Kasumi-1 (cell line): ENCODE measurements around the gene CCM2L.

Experiments
- DNase-seq, 2 experiments: peaks; one replicate each; lab custom pipeline; 2025; lab: John Stamatoyannopoulos, UW

CCM2L gene

DNA sequence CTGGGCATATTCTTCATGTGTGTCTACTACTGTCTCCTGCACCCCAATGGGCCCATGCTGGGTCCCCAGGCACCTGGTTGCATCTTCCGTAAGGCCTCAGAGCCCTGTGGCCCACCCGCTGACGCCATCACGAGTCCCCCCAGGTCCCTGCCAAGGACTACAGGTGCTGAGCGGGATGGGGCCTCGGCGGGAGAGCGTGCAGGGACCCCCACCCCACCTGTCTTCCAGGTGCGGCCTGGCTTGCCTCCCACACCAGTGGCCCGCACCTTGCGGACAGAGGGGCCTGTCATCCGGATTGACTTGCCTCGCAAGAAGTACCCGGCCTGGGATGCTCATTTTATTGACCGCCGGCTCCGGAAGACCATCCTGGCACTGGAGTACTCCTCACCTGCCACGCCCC is 13.2 kb upstream of the CCM2L start:
- DNase-seq, result no peak

DNA sequence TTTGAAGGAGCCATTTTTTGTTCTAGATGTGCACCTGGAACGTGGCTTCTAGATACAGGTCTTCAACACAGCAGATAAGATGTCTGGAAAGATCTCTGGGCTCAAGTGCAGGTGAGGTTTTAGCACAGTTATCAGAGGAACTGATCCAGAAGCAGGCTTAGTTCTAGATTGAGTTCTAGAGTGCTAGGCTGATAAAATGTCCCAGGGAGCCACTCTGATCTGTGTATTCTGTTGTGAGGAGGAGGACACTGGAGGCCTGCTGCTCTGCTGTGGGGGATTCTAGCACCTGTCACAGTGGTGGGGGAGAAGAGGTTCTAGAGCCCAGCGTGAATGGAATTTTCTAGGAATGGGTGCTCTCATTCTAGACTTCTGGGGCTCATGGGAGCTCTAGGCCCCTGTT is 12.0 kb upstream of the CCM2L start:
- DNase-seq, result no peak

DNA sequence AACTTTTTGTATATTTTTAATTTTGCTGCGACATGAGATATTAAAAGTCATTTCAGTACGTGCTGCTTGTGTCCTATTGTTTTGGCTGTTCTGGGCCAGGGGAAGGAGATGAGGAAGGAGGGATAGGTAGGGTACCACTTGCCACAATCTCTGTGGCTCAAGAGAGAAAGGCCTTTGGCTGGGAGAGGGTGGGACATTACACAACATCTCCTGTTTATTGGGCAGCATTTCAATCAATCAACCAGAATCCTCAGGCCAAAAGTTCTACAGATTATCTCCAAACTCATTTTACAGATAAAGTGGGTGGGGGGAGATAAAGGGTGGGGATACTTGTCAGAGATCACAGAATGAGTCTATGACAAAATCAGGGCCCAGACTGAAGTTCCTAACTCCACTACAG is 6.9 kb upstream of the CCM2L start:
- no peak for DNase-seq

DNA sequence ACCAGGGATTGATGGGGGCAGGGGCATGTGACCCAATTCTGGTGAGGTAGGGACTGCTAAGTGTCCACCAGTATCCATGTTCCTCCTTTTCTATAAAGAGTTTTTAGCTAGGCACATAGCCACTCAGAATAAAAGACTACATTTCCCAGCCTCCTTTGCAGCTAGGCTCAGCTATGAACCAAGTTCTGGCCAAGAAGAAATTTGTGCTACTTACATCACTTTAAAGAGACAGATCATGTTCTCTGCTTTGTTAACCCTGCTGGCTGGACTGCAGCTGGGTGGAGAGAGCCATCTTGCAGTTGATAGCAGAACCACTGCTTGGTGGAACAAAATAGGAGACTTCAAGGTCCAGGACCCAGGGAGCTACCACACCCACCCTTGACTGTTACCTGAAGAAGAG is 5.3 kb upstream of the CCM2L start:
- DNase-seq, result peak; percentile 13 to 27

DNA sequence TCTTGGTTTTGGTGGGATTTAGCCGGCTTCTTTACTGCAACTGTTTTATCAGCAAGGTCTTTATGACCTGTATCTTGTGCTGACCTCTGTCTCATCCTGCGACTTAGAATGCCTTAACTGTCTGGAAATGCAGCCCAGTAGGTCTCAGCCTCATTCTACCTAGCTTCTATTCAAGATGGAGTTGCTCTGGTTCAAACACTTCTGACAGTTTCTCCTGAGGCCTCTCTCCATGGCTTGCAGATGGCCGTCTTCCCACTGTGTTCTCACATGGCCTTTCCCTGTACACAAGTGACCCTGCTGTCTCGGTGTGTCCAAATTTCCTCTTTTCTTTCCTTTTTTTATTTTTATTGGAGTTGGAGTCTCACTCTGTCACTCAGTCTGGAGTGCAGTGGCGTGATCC is 4.2 kb upstream of the CCM2L start:
- no peak for DNase-seq

DNA sequence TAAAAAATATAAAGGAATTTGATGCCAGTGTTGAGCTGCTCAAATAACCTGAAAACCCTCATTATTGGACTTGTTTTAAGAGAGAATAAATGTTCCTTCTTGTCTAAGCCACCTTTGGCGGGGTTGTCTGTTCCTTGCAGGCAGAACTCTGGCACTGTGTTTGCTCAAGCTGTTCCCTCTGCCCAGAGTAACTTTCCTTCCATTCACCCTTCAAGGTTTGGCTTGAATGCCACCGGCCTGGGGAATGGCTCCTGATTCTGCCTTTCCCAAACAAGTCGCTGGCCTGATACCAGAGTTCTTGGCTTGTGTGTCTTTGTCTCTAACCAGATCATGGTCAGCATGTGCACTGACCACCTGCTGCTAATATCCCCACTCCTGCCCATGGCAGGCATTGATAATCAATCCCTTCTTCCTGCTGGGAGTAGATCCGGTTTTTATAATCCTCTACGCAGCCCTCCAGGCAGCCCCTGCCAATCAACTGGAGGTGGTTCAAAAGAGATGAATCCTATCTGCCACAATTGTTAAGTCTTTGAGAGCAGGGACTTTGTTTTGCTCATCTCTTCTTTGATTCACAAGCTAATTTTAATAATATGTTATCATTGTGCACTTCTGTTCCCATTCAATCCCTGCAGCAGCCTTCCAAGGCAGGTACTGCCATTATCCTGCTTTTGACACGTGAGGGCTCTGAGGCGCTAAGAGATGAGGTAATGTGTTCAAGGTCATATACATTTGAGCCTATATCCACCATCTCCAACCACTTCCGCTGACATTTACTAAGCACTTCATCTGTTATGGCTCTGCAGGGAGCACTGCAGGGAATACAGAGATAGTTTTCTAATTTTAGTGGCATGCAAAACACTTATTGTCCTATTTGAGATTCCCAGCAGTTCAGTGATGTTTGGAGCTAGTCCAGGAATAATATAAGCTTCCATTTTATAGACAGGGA is 3.1 kb upstream of the CCM2L start:
- no peak for DNase-seq

DNA sequence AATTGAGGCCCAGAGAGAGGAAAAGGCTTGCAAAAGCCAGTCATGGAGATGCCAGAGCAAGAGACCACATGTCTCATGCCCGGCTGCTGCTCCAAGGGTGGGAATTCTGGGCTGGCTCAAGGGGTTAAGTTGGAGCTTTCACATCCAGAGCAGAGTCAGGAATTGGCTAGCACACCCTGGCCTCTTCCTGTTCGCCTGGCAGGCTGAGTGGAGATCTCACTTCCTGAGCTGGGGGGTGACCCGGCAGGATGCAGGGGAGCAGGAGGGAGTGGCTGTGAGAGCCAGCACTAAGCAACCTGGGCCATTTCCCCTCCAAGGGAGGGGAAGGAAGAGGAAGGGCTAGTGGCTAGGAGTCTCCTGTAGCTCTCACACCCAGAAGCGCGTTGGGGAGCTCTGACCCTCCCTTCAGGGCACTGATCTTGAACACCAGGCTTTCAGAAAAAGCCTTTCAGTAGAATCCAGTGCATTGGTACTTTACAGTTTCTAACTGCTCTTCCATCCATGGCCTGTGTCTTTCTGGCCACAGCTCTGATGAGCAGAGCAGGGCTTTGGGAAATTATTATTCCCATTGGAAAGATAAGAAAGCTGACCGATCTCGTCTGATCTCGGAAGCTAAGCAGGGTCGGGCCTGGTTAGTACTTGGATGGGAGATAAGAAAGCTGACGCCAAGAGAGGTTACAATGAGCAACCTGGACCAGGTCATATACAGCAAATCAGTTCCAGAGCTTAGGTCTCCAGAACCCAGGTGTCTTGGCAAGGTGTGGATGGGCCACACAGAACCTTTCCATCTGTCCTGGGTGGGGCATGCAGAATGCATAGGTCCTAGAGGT is 2.2 kb upstream of the CCM2L start:
- DNase-seq, result peak; percentile 29 to 45

DNA sequence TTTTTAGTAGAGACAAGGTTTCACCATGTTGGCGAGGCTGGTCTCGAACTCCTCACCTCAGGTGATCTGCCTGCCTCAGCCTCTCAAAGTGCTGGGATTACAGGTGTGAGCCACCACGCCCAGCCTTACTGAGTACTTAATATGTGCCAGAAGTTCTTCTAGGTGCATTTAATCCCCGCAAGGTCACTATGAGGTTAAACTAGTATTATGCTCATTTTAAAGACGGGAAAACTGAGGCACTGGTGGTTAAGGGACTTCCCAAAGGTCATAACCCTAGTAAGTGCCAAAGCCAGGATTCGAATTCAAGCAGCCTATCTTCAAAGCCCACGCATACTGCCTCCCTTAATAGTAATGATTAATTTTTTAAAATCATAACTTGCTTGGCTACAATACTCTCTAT is 674 bp upstream of the CCM2L start:
- no peak for DNase-seq

DNA sequence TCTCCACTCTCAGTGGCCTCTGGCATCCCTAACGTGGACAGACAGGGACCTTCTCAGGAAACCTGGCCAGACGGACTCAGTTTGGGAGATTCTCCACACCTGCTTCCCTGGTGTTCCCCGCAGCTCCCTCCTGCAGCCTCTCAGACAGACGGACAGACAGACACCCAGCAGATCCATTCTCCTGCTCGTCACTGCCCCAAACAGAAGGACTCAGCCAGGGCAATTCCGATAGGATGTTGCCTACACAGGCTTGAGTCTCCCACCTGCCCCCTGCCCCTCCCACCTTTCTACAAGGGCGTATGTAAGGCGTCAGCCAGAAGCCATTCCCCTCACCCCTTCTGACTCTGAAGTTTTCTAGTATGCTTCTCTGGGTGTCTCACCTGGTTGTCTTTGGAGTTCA is 428 bp downstream of the CCM2L start:
- no peak for DNase-seq

DNA sequence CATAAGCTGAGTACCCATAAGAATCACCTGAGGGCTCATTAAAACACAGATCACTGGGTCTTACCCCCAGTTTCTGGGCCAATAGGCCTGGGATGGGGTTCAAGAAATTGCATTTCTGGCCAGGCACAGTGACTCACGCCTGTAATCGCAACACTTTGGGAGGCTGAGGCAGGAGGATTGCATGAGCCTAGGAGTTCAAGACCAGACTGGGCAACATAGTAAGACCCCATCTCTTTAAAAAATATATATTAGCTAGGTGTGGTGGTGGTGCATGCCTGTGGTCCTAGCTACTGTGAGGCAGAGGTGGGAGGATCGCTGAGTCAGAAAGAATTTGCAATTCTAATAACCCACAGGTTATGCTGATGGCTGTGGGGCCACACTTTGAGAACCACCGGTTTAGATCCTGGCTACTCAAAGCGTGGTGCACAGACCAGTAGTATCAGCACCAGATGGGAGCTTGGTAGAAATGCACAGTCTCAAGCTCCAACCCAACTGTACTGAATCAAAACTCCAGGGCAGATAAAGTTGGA is 2.0 kb downstream of the CCM2L start:
- no peak for DNase-seq

DNA sequence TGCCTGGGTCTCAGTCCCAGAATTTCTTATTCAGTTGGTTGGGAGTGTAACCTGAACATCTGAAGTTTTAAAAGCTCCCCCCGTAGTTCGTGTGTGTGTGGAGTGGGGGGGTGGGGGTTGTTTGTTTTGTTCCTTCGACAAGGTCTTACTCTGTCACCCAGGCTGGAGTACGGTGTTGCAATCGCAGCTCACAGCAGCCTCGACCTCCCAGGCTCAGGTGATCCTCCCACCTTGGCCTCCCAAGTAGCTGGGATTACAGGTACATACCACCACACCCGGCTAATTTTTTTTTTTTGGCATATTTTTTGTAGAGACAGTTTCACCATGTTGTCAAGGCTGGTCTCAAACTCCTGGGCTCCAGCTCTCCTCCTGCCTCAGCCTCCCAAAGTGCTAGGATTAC is 3.1 kb downstream of the CCM2L start:
- no peak for DNase-seq

DNA sequence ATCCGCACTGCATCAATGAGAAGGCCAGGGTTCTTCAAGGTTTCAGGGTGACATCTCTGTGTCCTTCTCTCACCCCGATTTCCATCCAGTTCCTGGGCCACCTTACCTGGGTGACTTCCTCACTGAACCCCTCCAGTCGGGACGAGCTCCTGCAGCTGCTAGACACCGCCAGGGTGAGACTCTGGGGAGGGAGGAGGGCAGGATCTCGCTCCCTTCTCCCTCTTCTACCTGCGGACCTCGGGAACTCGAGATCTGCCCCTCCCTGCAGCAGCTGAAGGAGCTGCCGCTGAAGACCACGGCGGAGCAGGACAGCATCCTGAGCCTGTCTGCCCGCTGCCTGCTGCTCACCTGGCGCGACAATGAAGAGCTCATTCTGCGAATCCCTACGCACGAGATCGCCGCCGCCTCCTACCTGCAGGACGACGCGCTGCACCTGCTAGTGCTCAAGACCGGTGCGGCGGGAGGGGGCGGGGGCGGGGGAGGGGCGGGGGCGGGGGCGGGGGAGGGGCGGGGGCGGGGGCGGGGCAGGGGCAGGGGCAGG is 7.5 kb downstream of the CCM2L start:
- no peak for DNase-seq

DNA sequence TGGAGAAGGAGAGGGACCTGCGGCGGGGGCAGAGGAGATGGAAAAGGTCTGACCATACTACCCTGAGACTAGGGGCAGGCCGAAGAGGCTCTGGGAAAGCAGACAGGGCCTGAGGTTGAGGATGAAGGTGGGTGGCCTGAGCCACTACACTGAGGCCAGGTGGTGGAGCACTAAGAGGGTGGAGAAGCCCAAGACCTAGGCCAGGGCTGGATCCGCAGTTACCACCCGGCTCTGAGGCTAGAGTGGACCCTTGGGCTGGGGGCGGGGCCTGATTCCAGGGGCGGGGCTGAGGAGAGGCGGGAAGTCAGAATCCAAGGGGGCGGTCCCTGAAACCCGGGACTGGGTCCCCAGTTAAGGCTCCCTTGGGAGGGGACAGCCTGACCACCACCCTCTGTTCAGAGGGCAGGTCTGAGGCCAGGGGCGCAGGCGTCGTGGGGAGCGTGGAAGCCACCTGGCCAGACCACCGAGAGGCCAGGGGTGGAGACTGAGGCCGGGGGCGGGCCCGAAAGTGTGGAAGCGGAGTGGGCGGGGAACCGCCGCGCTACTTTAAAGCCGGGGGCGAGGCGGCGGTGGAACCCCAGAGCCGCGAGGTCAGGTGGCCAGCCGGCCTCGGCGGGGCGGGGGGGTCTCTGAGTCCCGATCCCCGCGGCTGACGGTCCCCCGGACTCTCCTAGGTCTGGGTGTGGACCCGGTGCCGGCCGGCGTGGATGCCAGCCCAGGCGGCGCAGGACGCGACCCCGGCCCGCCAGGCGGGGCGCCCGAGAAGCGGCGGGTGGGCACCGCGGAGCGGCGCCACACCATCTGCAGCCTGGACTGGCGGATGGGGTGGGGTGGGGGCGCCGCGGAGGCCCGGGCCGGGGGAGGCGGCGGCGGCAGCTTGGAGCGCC is 8.3 kb downstream of the CCM2L start:
- DNase-seq, result peak in 1 of 2 experiments; percentile 17

DNA sequence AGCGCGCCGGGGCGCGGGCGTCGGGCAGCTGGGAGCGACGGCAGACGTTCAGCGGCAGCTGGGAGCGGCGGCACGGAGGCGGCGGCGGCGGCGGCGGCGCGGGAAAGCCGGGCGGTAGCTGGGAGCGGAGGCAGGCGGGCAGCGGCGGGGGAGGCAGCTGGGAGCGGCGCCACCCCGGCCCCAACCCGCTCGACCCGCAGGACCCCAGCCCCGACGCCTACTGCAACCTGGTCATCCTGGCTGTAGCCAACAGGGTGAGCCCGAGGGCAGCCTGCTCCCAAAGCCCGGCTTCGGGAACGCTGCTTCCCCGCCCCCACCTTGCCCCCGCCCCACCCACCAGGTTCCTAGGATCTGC is 8.9 kb downstream of the CCM2L start:
- no peak for DNase-seq

DNA sequence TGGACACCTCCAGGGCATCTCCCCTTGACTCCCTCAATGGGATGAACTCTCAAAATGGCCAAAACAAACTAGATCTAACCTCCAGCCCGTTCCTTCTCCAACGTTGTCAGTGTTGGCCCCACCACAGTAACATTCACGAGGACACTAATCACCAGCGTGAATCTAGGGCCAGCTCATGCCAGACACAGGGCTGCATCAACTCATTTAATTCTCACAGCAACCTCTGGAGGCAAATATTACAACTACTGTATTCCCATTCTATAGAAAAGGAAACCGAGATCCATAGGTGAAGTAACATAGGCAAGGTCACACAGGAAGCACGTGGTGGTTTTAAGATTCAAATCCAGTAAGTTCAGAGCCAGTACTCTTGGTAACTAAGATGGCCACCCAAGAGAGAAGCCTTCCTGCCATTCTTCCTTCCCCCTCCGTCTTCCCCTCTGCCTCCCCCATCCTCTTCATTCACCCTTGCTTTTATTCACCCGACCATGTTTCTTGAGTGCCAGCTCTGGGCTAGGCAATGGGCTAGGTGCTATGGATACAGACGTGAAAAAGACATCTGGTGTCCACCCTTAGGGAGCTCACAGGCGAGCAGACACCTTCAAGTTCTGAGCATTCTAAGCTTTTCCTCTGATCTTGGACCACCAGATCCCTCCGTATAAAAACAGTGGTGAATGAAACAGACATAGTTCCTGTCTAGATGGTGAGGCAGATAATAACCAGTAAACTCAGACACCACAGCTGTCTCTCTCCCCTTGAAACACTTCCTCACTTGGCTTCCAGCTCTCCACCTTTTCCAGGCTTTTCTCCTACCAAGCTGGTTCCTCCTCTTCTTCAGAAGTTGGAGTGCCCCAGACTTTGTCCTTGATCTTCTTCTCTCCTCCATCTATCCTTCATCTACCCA is 9.6 kb downstream of the CCM2L start:
- no peak for DNase-seq

DNA sequence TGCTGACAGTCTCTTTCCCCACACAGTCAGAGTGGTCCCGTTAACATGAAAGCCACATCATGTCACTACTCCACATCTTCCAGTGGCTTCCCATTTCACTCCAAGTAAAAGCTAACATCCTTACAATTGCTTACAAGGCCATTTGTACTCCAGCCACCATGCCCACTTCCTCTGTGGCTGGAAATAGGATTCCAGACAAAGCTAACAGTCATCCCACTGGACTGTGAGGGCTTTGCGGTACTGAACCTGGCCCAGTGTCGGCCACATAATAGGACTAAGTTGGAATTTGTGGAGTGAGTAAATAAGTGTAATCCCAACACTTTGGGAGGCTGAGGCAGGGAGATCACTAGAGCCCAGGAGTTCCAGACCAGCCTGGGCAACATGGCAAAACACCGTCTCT is 10.9 kb downstream of the CCM2L start:
- DNase-seq, result no peak

DNA sequence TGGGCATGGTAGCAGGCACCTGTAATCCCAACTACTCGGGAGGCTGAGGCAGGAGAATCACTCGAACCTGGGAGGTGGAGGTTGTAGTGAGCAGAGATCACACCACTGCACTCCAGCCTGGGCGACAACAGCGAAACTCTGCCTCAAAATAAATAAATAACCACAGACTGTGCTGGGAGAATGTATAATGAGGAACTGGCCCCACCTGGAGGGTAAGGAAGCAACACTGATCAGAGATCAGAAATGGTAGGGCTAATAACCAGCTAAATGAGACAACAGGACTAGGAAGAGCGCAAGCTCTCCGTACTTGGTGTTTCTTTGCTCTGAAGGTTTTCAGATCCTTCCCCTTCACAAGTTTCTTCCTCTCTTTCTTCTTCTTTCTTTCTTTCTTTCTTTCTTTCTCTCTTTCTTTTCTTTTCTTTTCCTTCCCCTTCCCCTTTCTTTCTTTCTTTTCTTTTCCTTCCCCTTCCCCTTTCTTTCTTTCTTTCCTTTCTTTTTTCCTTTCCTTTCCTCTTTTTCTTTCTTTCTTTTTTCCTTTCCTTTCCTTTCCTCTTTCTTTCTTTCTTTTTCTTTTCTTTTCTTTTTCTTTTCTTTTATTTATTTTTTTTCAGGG is 14.6 kb downstream of the CCM2L start:
- DNase-seq, result no peak

DNA sequence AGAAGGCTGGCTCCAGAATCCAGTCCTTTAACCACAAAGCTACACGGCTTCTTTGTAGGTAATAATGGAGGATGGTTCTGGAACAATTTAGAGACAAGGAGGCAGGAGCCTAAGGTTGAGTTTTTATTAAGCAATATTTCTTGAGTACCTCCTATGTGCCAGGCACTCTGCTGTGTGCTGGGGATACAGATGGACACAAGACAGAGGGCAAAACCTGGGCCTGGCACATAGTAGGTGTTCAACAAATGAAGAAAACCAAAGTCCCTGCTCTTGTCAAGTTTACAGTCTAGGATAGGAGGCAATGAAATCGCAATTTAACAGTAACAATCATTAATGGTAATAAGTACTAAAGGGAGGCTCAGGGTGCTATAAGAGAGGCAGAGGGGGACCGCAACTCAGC is 17.4 kb downstream of the CCM2L start:
- DNase-seq, result no peak

DNA sequence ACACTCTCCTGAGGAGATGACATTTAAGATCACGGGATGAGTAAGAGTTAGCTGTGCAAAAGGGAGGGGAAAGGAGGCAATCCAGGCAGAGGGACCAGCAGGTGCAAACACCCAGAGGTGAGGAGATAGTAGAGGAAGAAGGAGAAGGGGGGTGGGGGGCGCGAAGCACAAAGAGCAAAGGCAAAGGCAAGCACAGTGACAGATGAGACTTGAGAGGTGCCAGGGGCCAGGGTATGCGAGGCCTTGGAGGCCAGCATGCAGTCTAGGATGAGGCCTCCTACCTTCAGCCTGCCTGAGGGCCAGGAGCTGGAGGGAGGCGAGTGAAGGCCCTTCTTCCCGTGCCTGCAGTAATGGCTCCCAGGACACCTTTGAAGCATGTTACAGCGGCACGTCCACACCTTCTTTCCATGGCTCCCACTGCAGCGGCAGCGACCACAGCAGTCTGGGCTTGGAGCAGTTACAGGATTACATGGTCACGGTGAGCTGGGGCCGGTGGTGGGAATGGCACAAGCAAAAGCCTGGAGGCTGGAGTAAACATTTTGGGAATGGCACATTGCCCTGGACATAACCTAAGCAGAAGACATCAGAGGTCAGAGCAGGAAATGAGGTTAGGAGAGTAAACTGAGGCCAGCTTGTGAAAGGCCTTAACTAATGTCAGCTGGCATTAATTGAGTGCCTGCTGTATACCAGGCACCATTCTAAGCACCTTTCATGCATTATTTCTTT is 18.6 kb downstream of the CCM2L start:
- DNase-seq, result no peak

DNA sequence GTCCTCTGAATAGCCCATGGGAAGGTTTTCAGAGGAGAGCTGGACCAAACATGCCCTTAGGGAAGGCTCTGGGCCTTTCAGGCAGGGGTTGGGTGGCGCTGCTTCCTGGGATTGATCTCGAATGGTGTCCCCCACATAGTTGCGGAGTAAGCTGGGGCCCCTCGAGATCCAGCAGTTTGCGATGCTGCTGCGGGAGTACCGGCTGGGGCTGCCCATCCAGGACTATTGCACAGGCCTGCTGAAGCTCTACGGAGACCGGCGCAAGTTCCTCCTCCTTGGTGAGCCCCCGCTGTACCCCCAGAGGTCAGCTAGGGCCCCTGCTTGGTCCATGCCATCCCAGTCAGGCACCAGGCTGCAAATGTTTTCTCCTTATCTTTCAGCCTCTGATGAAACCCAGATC is 19.3 kb downstream of the CCM2L start:
- no peak for DNase-seq
